Nephron progenitor cell (in vitro differentiated cells): ENCODE results near the gene EDA.

ENCODE experiments used
- DNase-seq: peaks from one replicate; pipeline ENCODE4 v3.0.0; 2021
- H3K27ac Mint-ChIP-seq: 2 replicates; pipeline ENCODE4 v1.8.0; 2021; ENCODE audit warnings: mild to moderate bottlenecking, moderate library complexity, mixed read lengths
- H3K27me3 Mint-ChIP-seq: 2 replicates; pipeline ENCODE4 v1.8.0; 2021; ENCODE audit warnings: mild to moderate bottlenecking, low read depth, mixed read lengths; ENCODE audit not compliant: poor library complexity
- H3K36me3 Mint-ChIP-seq: 2 replicates; pipeline ENCODE4 v1.8.0; 2021; ENCODE audit warnings: low read depth, mixed read lengths
- H3K4me1 Mint-ChIP-seq: 2 replicates; pipeline ENCODE4 v1.8.0; 2021; ENCODE audit warnings: mixed read lengths
- H3K4me3 Mint-ChIP-seq: 2 replicates; pipeline ENCODE4 v1.8.0; 2021; ENCODE audit warnings: mild to moderate bottlenecking, moderate library complexity, mixed read lengths
- H3K9me3 Mint-ChIP-seq: 2 replicates; pipeline ENCODE4 v1.8.0; 2021; ENCODE audit warnings: mild to moderate bottlenecking, moderate library complexity, mixed read lengths
- CTCF ChIP-seq: fragments of 200-600 bp; sonication (generic); IDR thresholded peaks from 2 replicates; pipeline ENCODE4 v1.5.0; 2021; ENCODE audit warnings: antibody characterized with exemption

EDA gene

GRCh38 chrX:70054391-70054790 lies 438.5 kb downstream of the EDA start:
- no peak for DNase-seq
- Mint-ChIP-seq H3K27me3 (peaks cover 11% of the 10 kb centered on the region), H3K36me3 (no peaks in the 10 kb centered on the region), H3K4me1 (peaks cover 12% of the 10 kb centered on the region), H3K4me3 (no peak overlapping the region), H3K9me3 (peaks cover 48% of the 10 kb centered on the region), H3K27ac (no peak overlapping the region)
- no peak for TF ChIP-seq CTCF

GRCh38 chrX:70062076-70062475 lies 446.2 kb downstream of the EDA start, which contains the start of gene OTUD6A:
Gene OTUD6A, plus strand, starts transcription at chrX:70062457. Its CDS starts 68 bp downstream, at chrX:70062525.
- no peak for DNase-seq
- Mint-ChIP-seq H3K36me3 (peaks cover 6% of the 10 kb centered on the region), H3K4me3 (no peak within 1 kb of the TSS), H3K27me3 (peaks cover 18% of the 10 kb centered on the region), H3K9me3 (peaks cover 65% of the 10 kb centered on the region), H3K27ac (no peak within 1 kb of the TSS), H3K4me1 (no peaks in the 10 kb centered on the region)
- no peak for TF ChIP-seq CTCF

- no peak for TF ChIP-seq CTCF
- DNase-seq, result no peak
- Mint-ChIP-seq H3K4me1 (no peaks in the 10 kb centered on the region), H3K36me3 (peaks cover 6% of the 10 kb centered on the region), H3K27me3 (peaks cover 12% of the 10 kb centered on the region), H3K4me3 (no peak overlapping the region), H3K27ac (no peak overlapping the region), H3K9me3 (peaks cover 73% of the 10 kb centered on the region)
Measured at GRCh38 chrX:70062961-70063550, 447.1 kb downstream of the EDA start.

- Mint-ChIP-seq H3K27ac (no peak overlapping the region), H3K4me1 (no peaks in the 10 kb centered on the region), H3K36me3 (peaks cover 6% of the 10 kb centered on the region), H3K9me3 (peaks cover 57% of the 10 kb centered on the region), H3K4me3 (no peak overlapping the region), H3K27me3 (peaks cover 13% of the 10 kb centered on the region)
- no peak for TF ChIP-seq CTCF
- no peak for DNase-seq
Measured at GRCh38 chrX:70066646-70067045, 450.7 kb downstream of the EDA start.

- H3K4me1 Mint-ChIP-seq, result no peaks in the 10 kb centered on the region
- no peak for TF ChIP-seq CTCF
- H3K9me3 Mint-ChIP-seq, result peaks cover 64% of the 10 kb centered on the region
- H3K27me3 Mint-ChIP-seq, result no peaks in the 10 kb centered on the region
- no peak overlapping the region for H3K27ac Mint-ChIP-seq
- DNase-seq, result no peak
- H3K4me3 Mint-ChIP-seq, result no peak overlapping the region
- no peaks in the 10 kb centered on the region for H3K36me3 Mint-ChIP-seq
Measured at GRCh38 chrX:70079297-70079696, 463.4 kb downstream of the EDA start.

- Mint-ChIP-seq H3K36me3 (no peaks in the 10 kb centered on the region), H3K27me3 (no peaks in the 10 kb centered on the region), H3K4me3 (no peak overlapping the region), H3K9me3 (peaks cover 61% of the 10 kb centered on the region), H3K4me1 (no peaks in the 10 kb centered on the region), H3K27ac (no peak overlapping the region)
- no peak for DNase-seq
- TF ChIP-seq CTCF, result no peak
Measured at GRCh38 chrX:70079870-70080269, 464.0 kb downstream of the EDA start.
